Keratinocyte (primary cell): ENCODE results near the gene TBC1D5. TPM values are rescaled to one million over a fixed set of nuclear protein-coding genes. Genes with fewer than 3 reads are reported as not detected.

Source experiments
- DNase-seq: peaks from one replicate; pipeline ENCODE4 v3.0.0-alpha.2; 2011; ENCODE audit warnings: low read depth, missing footprints, low spot score
- FAIRE-seq: peaks from 2 replicates; lab custom pipeline; 2011; peaks lifted over from hg19 to GRCh38; lab: Jason Lieb, UNC
- H2AFZ ChIP-seq: 2 replicates; pipeline ENCODE4 v1.6.0; 2012; ENCODE audit warnings: low read length, control low read depth, inconsistent platforms; ENCODE audit not compliant: control insufficient read depth
- H3K27ac ChIP-seq: 2 replicates; pipeline ENCODE4 v1.5.1; 2011; ENCODE audit warnings: low read length; ENCODE audit not compliant: control insufficient read depth, insufficient read depth
- H3K27me3 ChIP-seq: 3 replicates; pipeline ENCODE4 v1.6.0; 2011; ENCODE audit warnings: low read length; ENCODE audit not compliant: control insufficient read depth, insufficient read depth; ENCODE audit errors: extremely low read depth
- H3K36me3 ChIP-seq, 2 experiments: 2 replicates in 1 of 2; 3 replicates in 1 of 2; pipeline ENCODE4 v1.5.1; 2011; ENCODE audit warnings: low read length in 2 of 2, mild to moderate bottlenecking in 1 of 2; ENCODE audit not compliant: control insufficient read depth in 2 of 2, insufficient read depth in 2 of 2; ENCODE audit errors: extremely low read depth in 1 of 2
- H3K4me1 ChIP-seq: 3 replicates; pipeline ENCODE4 v1.5.1; 2011; ENCODE audit warnings: low read length; ENCODE audit not compliant: control insufficient read depth, insufficient read depth; ENCODE audit errors: extremely low read depth
- H3K4me2 ChIP-seq: 3 replicates; pipeline ENCODE4 v1.6.0; 2011; ENCODE audit warnings: low read depth, low read length; ENCODE audit not compliant: control insufficient read depth, insufficient read depth; ENCODE audit errors: extremely low read depth
- H3K4me3 ChIP-seq, 3 experiments: fragments of 200-600 bp in 1 of 3; sonication (generic) in 1 of 3; 2 replicates in 2 of 3; 3 replicates in 1 of 3; pipeline ENCODE4 v1.5.1; 2011 to 2016; ENCODE audit warnings: low read length in 3 of 3, mild to moderate bottlenecking in 3 of 3, control low read depth in 2 of 3, inconsistent platforms in 1 of 3, low read depth in 1 of 3, mixed read lengths in 1 of 3, mixed run types in 1 of 3, moderate library complexity in 1 of 3; ENCODE audit not compliant: control insufficient read depth in 2 of 3, insufficient read depth in 2 of 3; ENCODE audit errors: extremely low read depth in 1 of 3
- H3K79me2 ChIP-seq: 2 replicates; pipeline ENCODE4 v1.6.0; 2012; ENCODE audit warnings: low read length; ENCODE audit not compliant: control insufficient read depth, insufficient read depth
- H3K9ac ChIP-seq: 3 replicates; pipeline ENCODE4 v1.6.0; 2011; ENCODE audit warnings: low read length; ENCODE audit not compliant: control insufficient read depth, insufficient read depth; ENCODE audit errors: extremely low read depth
- H3K9me1 ChIP-seq: 3 replicates; pipeline ENCODE4 v1.6.0; 2011; ENCODE audit warnings: low read length; ENCODE audit not compliant: control insufficient read depth, insufficient read depth; ENCODE audit errors: extremely low read depth
- H3K9me3 ChIP-seq: 2 replicates; pipeline ENCODE4 v1.5.1; 2012; ENCODE audit warnings: low read depth, low read length; ENCODE audit not compliant: control insufficient read depth
- H4K20me1 ChIP-seq: 3 replicates; pipeline ENCODE4 v1.6.0; 2011; ENCODE audit warnings: low read length; ENCODE audit not compliant: control insufficient read depth, insufficient read depth; ENCODE audit errors: extremely low read depth
- EZH2 ChIP-seq: IDR thresholded peaks from one replicate; pipeline ENCODE4 v1.6.1; 2012; ENCODE audit warnings: inconsistent platforms, mild to moderate bottlenecking, low read length, moderate library complexity
- dilution Hi-C: fragments of 300-500 bp; cut with MboI; formaldehyde crosslinking; loops from one replicate; pipeline ENCODE4 v1.7.0; 2020; ENCODE audit warnings: low sequenced_read_pairs; ENCODE audit not compliant: extremely low pct_ligation_motif_present
- polyA plus RNA-seq, 5 experiments: library from polyadenylated mRNA; depleted of rRNA in 3 of 5; stranded (reverse) in 3 of 5; stranded (forward) in 1 of 5; unstranded in 1 of 5; fragments of >200 nt; gene quantifications; 1 replicate in 1 of 5; 2 replicates in 3 of 5; 3 replicates in 1 of 5; pipeline versions ENCODE4 v1.2.1 to v1.2.3, GENCODE V29; 2011 to 2012; ENCODE audit warnings: missing spikeins in 2 of 5, low read depth in 1 of 5, low replicate concordance in 1 of 5
- TF ChIP-seq, protein P1 (sequence below), 3 experiments: IDR thresholded peaks in 1 of 3; conservative IDR thresholded peaks in 1 of 3; optimal IDR thresholded peaks in 1 of 3; 2 replicates in 2 of 3; 3 replicates in 1 of 3; pipeline versions ENCODE3 to v1.5.1; 2011; ENCODE audit warnings: low read length in 3 of 3, mild to moderate bottlenecking in 3 of 3, moderate library complexity in 2 of 3, control low read depth in 1 of 3, inconsistent platforms in 1 of 3; ENCODE audit not compliant: insufficient read depth in 2 of 3; ENCODE audit errors: extremely low read depth in 1 of 3

TBC1D5 gene
- polyA plus RNA-seq, 1 donor (not counting 4 experiments of a cell fraction or from before 2014, with no cell fraction given) = 25.8 TPM

DNA sequence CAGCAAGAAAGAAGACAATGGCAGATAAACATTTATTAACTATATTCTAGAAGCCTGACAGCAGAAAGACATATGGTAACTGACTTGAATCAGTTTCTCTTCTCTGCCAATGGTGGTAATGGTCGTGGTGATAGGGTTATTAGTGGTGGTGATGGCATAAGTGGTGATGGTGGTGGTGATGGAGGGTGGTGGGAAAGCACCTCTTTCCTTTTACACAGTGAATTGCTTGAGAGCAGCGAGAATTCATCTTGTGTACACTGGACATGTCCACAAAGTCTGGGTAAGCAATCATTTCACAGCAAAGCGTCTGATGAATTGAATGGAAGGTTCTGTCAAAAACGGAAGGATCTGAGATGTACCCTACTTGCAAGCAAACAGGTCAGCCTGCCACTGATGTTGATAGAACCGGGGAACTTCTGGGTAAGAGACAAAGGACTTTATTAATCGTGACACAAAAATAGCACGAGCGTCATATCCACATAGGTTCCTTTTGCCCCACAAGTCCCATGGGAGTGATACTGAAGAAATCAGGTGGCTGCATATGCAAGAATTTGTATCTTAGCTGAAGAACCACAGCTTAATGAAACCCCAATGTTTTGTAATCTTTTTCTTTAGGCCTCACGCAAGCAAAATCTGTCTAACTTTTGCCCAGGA is 23.5 kb upstream of the TBC1D5 start:
- dilution Hi-C loops = no loop called here
- peaks cover 4% of the 10 kb centered on the region for H3K4me1 ChIP-seq
- H3K27ac ChIP-seq = no peak overlapping the region
- H3K9me3 ChIP-seq = no peaks in the 10 kb centered on the region
- no peak overlapping the region for H3K4me2 ChIP-seq
- no peak for DNase-seq
- H3K4me3 ChIP-seq = no peak overlapping the region
- no peaks in the 10 kb centered on the region for H3K79me2 ChIP-seq
- no peaks in the 10 kb centered on the region for H3K27me3 ChIP-seq
- TF ChIP-seq EZH2 = no peak
- TF ChIP-seq, protein P1, sequence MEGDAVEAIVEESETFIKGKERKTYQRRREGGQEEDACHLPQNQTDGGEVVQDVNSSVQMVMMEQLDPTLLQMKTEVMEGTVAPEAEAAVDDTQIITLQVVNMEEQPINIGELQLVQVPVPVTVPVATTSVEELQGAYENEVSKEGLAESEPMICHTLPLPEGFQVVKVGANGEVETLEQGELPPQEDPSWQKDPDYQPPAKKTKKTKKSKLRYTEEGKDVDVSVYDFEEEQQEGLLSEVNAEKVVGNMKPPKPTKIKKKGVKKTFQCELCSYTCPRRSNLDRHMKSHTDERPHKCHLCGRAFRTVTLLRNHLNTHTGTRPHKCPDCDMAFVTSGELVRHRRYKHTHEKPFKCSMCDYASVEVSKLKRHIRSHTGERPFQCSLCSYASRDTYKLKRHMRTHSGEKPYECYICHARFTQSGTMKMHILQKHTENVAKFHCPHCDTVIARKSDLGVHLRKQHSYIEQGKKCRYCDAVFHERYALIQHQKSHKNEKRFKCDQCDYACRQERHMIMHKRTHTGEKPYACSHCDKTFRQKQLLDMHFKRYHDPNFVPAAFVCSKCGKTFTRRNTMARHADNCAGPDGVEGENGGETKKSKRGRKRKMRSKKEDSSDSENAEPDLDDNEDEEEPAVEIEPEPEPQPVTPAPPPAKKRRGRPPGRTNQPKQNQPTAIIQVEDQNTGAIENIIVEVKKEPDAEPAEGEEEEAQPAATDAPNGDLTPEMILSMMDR (optimal IDR thresholded peaks at IDR 0.05 in 1 of 3, IDR thresholded peaks at IDR 0.05 in 1 of 3, conservative IDR thresholded peaks at IDR 0.05 in 1 of 3; ENCODE audit: extremely low read depth in 1 of 3, insufficient read depth in 2 of 3, low read length in 3 of 3) = no peak
- no peak for FAIRE-seq
- no peak overlapping the region for H3K9ac ChIP-seq
- H2AFZ ChIP-seq = no peak overlapping the region
- H3K9me1 ChIP-seq = no peaks in the 10 kb centered on the region
- H4K20me1 ChIP-seq = no peaks in the 10 kb centered on the region
- no peaks in the 10 kb centered on the region for H3K36me3 ChIP-seq

DNA sequence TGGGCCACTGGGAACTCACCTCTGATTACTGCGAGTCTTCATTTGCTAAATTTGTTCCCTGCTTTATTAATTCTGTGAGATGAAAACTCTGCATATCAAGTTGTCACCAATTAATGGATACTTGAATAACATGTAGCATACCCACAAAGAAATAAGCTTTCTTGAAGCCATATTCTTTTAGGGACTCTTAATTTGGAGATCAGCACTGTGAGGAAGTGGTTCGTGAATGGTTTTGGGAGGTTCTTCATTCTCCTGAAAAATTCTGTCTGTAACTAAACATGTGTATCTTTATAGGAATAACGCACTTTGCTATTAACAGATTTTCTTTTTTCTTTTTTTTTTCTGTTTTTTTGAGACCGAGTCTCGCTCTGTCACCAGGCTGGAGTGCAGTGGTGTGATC is 19.1 kb upstream of the TBC1D5 start:
- no peak overlapping the region for H2AFZ ChIP-seq
- no peaks in the 10 kb centered on the region for H3K36me3 ChIP-seq
- H3K79me2 ChIP-seq = no peaks in the 10 kb centered on the region
- no peaks in the 10 kb centered on the region for H4K20me1 ChIP-seq
- H3K27me3 ChIP-seq = no peaks in the 10 kb centered on the region
- H3K4me3 ChIP-seq = no peak overlapping the region
- H3K9me1 ChIP-seq = no peaks in the 10 kb centered on the region
- no peak overlapping the region for H3K9ac ChIP-seq
- TF ChIP-seq EZH2 = no peak
- TF ChIP-seq, protein P1 (optimal IDR thresholded peaks at IDR 0.05 in 1 of 3, IDR thresholded peaks at IDR 0.05 in 1 of 3, conservative IDR thresholded peaks at IDR 0.05 in 1 of 3; ENCODE audit: extremely low read depth in 1 of 3, insufficient read depth in 2 of 3, low read length in 3 of 3) = no peak
- no peaks in the 10 kb centered on the region for H3K9me3 ChIP-seq
- H3K27ac ChIP-seq = no peak overlapping the region
- dilution Hi-C loops = no loop called here
- FAIRE-seq = no peak
- H3K4me2 ChIP-seq = no peak overlapping the region
- no peaks in the 10 kb centered on the region for H3K4me1 ChIP-seq
- no peak for DNase-seq
